HG03575 (cell line): Measurements from ENCODE around the gene FTO.

Source experiments
- ATAC-seq: cut with Tn5 transposase; IDR thresholded peaks from one replicate; pipeline ENCODE4 v1.9.1; 2021; ENCODE audit not compliant: unreplicated experiment, insufficient number of reproducible peaks, low FRiP score; ENCODE audit errors: extremely low read depth

Gene FTO

DNA sequence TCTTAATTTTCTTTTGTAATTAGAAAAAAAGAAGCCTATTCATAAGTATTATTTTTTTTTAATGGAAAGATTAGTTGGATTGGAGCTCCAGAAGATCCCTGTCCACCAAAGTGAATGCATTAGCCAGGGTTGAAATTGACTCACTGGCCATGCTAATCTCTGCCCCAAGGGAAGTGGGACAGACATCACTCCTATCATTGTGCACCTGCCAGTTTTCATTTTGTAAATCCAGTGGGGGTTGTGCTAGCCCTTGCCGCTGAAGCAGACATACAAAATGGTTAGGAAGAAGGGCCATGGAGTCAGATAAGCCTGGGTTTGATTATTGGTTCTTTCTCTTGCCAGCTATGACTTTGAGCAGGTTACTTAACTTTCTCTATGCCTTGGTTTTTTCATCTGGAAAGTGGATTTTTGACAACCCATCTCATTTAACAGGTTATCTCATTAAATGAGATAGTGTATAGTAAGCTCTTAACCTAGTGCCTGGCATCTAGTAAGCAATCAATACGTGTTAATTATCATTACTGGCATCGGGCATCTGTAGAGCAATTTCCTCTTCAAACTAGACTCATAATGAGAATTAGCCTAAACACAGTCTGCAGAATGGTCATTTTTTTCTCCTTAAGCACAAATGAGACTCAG, 365.8 kb downstream of the FTO start:
- ATAC-seq = no peak

DNA sequence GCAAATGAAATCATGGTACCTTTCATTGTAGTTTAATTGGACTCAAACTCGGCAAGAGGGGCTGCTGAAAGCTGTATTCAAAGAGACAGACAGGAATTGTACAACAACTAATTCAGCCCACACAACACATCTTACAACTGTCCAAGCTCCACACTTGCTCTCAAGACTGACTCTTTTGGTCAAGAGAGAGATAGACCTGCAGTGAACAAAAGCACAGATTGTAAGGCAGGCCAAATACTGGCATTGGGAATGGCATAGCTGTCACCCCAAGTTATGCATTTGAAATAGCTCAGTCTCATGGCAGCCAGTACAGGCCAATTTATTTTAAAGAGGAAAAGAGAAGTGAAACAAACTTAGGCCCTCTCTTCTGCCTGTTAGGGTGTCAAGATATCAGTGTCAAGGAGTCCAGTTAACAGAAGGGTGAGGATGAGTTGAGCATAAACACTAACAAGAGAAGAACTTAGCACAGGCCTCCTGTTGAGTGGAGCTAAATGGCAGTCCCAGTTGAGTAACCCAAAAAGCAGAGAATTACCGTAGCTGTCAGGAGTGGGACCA, 366.9 kb downstream of the FTO start:
- ATAC-seq = peak; percentile 56

DNA sequence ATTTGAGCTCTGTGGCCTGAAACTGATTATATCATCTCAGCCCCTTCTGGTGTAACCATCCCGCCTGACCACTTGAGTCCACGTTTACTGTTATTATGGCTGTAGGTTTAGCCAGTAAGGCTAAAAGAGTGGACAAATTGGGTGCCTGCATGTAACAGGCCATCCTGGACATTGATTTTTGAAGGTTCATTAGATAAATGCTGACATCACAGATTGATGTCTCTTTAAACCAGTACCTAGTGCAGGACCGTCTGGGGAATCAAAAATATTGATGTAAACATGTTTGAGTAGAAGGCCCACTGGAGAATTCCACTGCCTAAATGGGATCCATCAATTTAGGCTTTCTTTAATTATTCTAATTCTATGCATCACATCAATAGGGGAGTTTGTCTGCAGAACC, 367.6 kb downstream of the FTO start:
- ATAC-seq = no peak

DNA sequence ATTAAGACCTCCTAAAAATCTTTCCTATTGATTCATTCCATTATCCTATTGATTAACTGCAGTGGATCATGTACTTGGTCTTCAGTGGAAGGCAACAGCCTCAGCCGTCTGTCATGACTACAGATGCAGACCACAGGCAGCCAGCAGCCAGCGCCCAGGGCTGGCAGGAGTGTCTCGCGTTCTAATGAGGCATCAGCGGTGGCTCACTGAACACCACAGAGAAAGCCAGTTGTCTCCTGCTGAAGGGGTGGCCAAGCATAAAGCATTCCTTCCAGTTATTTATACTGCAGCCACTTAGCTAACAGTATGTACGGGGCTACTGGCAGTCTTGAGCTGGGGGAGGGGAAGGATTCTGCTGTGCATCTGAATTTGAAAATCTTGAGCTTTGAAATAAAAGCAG, 368.3 kb downstream of the FTO start:
- ATAC-seq = no peak

DNA sequence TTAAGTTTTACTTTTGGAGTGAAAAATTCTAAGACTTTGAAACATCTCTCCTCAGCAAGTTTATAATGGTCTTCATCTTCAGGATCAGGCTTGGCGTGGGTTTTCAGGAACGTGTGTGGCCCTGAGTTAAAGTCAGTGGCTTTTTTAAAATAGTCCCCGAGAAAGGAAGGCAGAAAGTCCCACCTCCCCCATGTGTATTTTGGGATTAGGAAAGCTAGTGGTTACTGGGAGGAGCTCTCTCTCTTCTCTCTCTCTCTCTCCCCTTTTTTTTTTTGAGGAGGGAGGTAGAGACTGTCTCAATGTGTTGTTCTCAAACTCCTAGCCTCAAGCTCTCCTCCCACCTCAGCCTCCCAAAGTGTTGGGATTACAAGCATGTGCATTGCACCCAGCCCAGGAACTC, 369.4 kb downstream of the FTO start:
- ATAC-seq = no peak

DNA sequence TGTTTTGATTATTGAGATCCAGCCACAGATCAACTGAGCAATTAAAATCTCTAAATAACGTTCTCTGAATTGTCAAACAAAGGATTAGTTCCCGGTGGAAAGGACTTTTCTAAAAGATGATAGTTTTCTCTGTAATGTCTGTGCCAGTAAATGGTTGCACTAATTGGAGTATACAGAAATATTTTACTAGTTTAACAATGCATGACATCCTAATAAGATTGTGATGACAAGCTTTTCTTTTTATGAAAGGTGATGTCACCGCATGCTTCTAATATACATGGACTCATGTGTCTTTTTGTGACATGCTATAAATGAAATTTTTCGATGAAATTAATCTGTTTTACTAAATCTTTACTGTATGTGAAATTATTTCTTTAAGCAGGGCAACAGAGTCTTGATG, 371.5 kb downstream of the FTO start:
- no peak for ATAC-seq

DNA sequence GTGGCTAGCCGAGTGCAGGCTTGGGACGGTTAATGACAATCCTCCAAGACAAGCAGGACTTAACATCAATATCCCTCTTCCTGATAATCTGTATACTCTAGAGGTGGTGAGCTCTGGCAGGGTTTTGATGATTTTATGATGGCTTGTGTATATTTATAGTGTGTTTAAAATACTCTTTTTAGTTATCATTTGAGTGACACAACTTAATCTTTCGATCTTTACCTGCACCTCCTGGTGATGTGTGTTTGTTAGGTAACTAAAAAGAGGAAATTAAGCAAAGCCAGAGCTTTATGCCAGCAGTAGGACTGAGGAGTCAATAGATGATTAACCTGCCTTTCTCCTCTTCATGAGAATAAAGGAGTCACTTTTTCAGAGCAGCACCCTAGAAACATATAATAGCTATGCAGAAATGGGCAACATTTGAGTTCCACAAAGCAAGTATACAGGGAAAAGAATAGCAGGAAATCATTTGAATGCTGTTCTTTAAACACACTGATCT, 372.1 kb downstream of the FTO start:
- no peak for ATAC-seq

DNA sequence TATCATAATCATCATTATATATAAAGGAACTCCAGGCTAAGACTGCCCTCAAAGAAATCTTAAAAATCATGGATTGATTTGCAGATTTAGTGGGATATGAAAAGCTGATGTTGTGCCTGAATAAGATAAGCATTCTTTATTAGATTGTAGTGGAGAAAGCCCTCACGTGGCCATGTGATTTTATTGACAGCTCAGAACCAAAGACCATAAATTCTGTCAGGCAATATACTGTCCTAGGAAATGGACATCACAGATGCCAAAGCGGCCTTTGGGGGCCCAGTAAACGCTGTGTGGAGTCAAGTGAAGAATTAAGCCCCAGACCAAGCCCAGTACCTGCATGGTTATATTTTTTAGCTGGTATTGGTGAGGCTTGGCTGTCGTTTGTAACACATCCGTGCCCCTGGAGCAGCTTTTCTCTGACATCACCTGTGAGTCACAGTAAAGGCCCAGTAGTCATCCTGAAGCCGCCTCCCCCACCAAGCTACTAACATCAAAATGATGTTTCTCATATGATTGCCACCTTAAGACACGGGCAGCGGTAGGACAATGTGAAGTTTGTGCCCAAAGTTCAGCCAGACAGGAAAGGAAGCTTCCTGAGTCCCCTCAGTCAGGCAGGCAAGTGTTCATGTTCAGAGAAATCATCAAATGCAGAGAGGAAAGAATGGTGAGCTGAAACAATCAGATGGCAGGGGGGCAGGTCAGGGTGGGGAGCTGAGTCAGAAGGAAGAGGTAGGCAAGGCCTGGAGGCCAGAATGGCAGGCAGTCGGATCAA, 373.3 kb downstream of the FTO start:
- no peak for ATAC-seq

DNA sequence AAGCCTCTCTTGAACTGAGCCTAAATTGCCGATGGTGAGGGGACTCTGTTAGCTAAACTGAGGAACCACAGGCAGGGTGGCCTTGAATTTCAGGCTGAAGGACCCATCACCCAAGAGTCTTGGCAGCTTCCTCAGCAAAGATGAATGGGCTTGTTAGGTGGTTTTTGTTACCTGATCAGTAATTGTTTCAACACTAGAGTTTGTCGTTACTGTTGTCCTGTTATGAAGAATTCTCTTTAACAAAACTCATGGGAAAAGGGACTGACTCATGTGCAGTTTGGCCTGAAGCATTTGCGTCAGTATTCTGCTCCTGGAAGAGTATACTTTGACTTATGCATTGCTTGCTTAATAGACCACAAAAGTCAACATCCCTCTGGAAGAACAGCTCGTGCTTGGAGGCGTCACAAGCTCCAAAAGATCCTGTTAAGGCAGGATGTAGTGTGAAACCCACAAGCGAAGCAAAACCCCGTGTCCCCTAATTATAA, 376.6 kb downstream of the FTO start:
- ATAC-seq = no peak

DNA sequence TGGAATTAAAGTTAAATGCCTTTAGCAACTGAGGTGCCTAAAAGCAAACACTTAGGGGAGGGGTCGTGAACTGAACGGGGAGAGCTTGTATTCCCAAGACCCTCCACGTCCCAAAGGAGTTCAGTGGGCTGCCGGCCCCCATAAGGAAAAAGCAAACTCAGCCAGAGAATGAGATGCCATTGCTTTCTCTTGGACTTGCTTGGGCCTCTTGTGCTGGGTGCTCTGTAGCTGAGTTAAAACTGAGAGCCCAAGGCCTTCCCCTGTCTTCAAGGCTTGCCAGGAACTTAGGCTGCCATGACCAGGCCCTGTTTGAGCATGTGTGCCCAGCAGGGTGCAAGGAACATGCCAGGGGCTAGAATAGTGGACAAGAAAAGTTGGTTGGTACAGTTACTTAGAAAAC, 382.8 kb downstream of the FTO start:
- no peak for ATAC-seq

DNA sequence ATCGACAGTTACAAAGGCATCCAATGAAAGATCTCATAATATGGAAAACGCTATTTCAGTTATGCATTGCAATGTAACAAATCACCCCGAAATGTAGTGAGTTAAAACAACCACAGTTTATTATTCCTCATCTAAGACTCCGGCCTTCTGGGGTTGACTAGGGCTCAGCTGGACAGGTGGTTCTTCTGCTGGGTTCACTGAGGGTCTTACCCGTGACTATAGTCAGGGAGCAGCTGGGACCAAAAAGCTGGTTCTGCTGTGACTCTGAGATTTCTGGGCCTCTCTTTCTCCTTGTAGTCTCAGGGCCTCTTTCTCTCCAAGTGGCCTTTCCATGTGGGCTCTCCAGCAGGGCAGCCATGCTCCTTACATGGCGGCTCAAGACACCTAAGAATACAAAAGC, 386.6 kb downstream of the FTO start:
- ATAC-seq = no peak

DNA sequence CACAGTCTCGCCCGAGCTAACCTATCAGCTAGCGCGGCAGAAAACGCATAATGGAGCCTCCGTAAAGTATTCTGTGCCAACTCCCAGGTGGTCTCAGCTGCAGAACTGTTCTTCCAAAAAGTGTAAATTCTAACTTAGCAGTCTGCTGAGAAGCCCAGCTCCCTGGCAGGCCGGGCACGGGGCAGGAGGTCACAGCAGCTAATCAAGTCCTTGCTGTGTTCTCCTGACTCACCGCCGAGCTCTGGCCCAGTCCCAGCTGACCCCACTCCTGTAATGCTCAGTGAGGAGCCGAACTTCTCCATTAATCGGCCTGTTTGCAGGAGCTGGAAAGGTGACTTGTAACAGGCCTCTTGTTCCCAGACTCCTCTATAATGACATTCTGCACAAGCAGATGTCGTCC, 389.3 kb downstream of the FTO start:
- no peak for ATAC-seq

DNA sequence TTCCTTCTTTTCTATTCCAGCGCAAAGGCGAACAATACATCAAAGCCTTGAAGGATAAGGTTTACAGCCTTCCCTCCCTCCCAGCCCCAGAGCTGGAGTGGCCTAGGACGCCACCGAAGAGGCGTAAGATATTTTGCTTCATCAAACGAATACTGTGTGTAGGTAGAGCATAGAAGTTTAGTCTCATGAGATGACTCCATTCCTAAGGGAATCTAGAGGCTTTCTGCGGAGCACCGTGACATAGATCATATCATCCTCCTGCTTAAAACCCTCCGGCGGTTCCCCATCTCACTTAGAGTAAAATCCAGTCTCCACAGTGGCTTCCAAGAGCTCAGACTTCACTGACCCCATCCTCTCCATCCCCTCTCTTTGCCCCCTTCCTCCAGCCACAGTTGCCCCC, 390.7 kb downstream of the FTO start:
- no peak for ATAC-seq

DNA sequence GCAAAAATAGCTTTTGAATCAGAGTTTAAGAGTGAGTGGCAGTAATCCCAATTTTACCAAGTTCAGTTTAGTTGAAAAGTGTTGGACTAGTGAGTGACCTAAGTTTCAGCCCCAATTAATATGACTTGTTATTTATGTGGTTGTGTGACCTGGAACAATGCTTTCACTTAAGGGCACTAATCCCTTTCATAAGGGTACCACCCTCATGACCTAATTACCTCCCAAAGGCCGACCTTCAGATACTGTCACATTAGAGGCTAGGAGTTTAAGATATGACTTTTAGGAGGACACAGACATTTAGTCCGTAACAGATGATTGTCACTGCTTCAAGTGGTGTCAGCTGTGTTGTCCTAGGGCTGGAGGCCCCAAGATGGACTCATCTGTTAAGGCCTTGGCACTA, 392.7 kb downstream of the FTO start:
- ATAC-seq = no peak

DNA sequence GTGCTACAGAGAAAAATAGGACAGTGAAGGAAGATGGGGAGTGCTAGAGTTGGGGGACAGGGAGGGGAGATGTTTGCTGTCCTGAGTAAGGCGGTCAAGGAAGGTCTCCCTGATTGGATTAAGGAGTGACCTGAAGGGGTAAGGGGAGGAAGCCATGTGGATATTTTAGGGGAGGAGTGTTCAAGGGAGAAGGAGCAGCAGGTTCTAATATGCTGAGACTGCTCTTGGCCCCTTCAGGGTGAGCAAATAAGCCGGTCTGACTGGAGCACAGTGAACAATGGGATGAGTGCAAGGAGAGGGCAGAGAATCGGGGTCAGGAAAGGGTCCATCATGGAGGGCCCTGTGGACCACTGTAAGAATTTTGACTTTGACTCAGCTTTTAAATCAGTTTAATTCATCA, 393.8 kb downstream of the FTO start:
- no peak for ATAC-seq

DNA sequence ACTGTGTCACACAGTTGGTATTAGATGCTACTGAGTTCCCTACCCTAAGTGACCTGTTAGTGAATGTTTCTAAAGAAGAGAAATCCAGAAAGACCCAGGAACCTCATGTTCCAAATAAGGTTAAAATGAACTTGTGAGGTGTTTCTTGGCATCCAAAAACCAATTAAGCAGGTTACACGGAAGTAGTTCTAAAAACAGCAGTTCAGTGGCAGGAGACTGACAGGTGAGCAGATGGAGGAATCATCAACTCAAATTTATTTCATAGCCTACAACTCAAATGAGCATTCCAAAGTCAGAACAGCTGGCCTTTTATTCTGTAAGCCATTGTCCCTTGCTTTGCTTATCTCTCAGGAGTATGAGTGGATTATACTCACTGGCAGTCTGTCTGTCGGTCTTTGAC, 394.3 kb downstream of the FTO start:
- no peak for ATAC-seq

DNA sequence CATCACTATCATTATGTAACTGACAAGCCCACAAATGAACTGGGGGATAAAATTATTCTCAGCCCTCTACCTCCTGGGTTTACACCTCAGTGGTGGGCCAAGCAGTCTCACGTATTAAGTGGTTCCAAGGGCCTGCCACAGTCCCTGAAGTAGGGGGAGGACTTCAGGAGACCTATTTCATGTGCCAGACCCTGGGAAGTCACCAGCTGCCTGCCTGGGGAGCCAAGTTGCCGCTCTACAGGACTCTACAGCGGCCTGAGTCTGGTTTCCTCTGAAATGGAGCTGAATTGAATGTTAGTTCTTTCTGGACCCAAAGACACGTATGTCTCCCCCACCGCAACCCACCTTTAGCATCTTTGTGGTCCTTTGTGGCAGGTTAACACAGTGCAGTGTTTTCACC, 395.7 kb downstream of the FTO start:
- ATAC-seq = no peak

DNA sequence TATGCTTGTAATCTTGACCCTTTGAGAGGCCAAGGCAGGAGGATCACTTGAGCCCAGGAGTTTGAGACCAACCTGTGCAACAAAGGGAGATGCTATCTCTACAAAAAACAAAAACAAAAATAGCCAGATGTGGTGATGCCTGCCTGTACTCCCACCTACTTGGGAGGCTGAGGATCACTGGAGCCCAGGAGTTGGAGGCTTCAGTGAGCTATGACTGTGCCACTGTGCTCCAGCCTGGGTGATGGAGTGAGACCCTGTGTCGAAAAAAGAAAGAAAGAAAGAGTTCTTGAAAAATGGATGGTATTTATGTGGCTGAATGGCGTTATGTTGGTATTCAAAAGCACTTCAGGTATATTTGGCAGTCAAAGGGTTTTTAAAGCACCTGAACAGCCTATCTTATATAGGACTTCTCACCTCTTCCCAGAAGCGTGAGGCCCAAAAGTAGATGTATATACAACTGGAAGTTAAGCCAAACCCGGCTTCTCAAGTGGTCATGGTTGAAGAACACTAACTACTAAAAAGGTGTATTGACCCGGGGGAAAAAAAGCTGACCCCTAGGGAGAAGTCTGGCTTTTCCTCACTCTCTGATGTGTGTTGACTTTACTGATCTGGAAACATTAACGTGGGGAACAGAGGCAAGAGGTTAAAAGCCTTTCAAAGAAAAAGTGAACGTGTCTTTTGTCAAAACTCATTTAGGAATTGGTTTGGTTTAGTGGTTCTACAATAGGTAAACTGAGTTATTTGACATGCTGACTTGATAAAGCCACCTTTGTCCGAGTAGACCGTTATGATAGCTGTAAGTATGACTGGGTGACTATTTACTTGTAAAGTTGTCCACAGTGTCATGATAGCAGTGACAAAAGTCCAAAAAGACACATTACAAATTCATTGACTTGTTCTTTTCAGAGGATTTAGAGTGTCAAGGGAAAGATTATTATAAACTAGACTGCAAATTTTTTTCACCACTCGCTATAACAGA, 399.2 kb downstream of the FTO start:
- ATAC-seq = no peak

DNA sequence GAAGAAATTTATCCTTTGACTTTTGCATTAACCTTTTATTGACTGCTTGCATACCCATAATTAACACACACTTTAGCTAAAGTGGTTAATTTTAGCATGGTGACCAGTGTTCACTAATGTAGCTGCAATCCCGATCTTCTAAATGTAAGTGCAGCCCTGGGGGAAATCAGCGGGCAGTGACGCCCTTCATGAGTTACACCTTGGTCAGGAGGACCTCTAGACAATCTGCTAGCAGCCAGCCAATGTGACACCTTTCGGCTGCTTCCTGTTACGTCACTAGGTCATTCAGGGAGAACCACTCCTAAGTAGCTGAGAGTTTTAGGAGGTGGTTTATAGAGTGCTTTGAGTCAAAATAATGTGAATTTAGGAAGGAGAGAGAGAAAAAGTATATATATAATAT, 402.1 kb downstream of the FTO start:
- no peak for ATAC-seq
